Measurements from ENCODE around the gene ARHGAP33.

The ARHGAP33 gene

GRCh38 chr19:35779033-35779432 is 3.7 kb downstream of the ARHGAP33 start:
- DNase-seq, result no peak

GRCh38 chr19:35780058-35780457 is 4.7 kb downstream of the ARHGAP33 start:
- DNase-seq, result no peak

GRCh38 chr19:35780717-35781116 is 5.4 kb downstream of the ARHGAP33 start:
- DNase-seq, result no peak

- DNase-seq, result no peak
These were observed 6.3 kb downstream of the ARHGAP33 start for GRCh38 chr19:35781650-35782049.

GRCh38 chr19:35782589-35782988 is 7.2 kb downstream of the ARHGAP33 start:
- DNase-seq, result no peak

GRCh38 chr19:35783469-35784434 is 8.4 kb downstream of the ARHGAP33 start:
- DNase-seq, result no peak

GRCh38 chr19:35784503-35785338 is 9.4 kb downstream of the ARHGAP33 start:
- no peak for DNase-seq

GRCh38 chr19:35785339-35785627 is 9.9 kb downstream of the ARHGAP33 start:
- no peak for DNase-seq

- DNase-seq, result no peak
These were observed 11.2 kb downstream of the ARHGAP33 start for GRCh38 chr19:35786299-35787160.

GRCh38 chr19:35787227-35787799 is 11.9 kb downstream of the ARHGAP33 start:
- DNase-seq, result no peak

GRCh38 chr19:35788205-35788960 is 13.0 kb downstream of the ARHGAP33 start:
- DNase-seq, result no peak

GRCh38 chr19:35789195-35789977 is 14.0 kb downstream of the ARHGAP33 start:
- no peak for DNase-seq

GRCh38 chr19:35789978-35790944 is 14.9 kb downstream of the ARHGAP33 start:
- no peak for DNase-seq

GRCh38 chr19:35790981-35791813 is 15.8 kb downstream of the ARHGAP33 start:
- DNase-seq, result no peak

- DNase-seq, result no peak
These were observed 16.5 kb downstream of the ARHGAP33 start for GRCh38 chr19:35791814-35792279.

GRCh38 chr19:35792312-35792711 is 16.9 kb downstream of the ARHGAP33 start:
- no peak for DNase-seq

GRCh38 chr19:35792888-35793287 is 17.5 kb downstream of the ARHGAP33 start:
- DNase-seq, result no peak

- DNase-seq, result no peak
These were observed 18.2 kb downstream of the ARHGAP33 start for GRCh38 chr19:35793381-35794165.
